Neuron (in vitro differentiated cells): ENCODE results near the gene GREM2.

ENCODE experiments used
- H2AFZ ChIP-seq: one replicate; pipeline ENCODE4 v1.6.1; 2013; ENCODE audit warnings: low read depth, mild to moderate bottlenecking, inconsistent platforms, low read length, moderate library complexity
- H3K27me3 ChIP-seq: one replicate; pipeline ENCODE4 v1.6.1; 2013; ENCODE audit warnings: low read length; ENCODE audit not compliant: insufficient read depth
- H3K36me3 ChIP-seq: one replicate; pipeline ENCODE4 v1.6.1; 2013; ENCODE audit warnings: low read length; ENCODE audit not compliant: insufficient read depth
- H3K4me1 ChIP-seq: one replicate; pipeline ENCODE4 v1.6.1; 2013; ENCODE audit warnings: low read length; ENCODE audit not compliant: insufficient read depth
- H3K4me3 ChIP-seq: 2 replicates; pipeline ENCODE4 v1.5.1; 2013; ENCODE audit warnings: mild to moderate bottlenecking, low read length, moderate library complexity
- H3K9me3 ChIP-seq: one replicate; pipeline ENCODE4 v1.6.1; 2013; ENCODE audit warnings: low read length

Gene GREM2

GRCh38 chr1:240611619-240612480 lies at the start of gene GREM2:
Gene GREM2 (minus strand): TSS chr1:240612155. CDS start chr1:240493475, 118,680 bp downstream.
- Histone ChIP-seq H3K4me3 (peak within 1 kb of the TSS; percentile 49), H3K4me1 (peaks cover 16% of the 10 kb centered on the region), H2AFZ (peak within 1 kb of the TSS; percentile 52), H3K9me3 (no peaks in the 10 kb centered on the region), H3K36me3 (no peaks in the 10 kb centered on the region), H3K27me3 (peaks cover 13% of the 10 kb centered on the region)

- H2AFZ ChIP-seq, result no peak overlapping the region
- no peak overlapping the region for H3K4me3 ChIP-seq
- H3K27me3 ChIP-seq, result no peaks in the 10 kb centered on the region
- H3K36me3 ChIP-seq, result no peaks in the 10 kb centered on the region
- H3K9me3 ChIP-seq, result no peaks in the 10 kb centered on the region
- H3K4me1 ChIP-seq, result no peaks in the 10 kb centered on the region
Measured at GRCh38 chr1:240658312-240658960, 46.5 kb upstream of the GREM2 start.

GRCh38 chr1:240656531-240656930 lies 44.6 kb upstream of the GREM2 start:
- no peaks in the 10 kb centered on the region for H3K27me3 ChIP-seq
- H3K36me3 ChIP-seq, result no peaks in the 10 kb centered on the region
- H3K4me1 ChIP-seq, result no peaks in the 10 kb centered on the region
- no peak overlapping the region for H2AFZ ChIP-seq
- H3K4me3 ChIP-seq, result no peak overlapping the region
- H3K9me3 ChIP-seq, result no peaks in the 10 kb centered on the region

GRCh38 chr1:240652961-240653409 lies 41.0 kb upstream of the GREM2 start:
- Histone ChIP-seq H3K36me3 (no peaks in the 10 kb centered on the region), H3K4me1 (no peaks in the 10 kb centered on the region), H3K4me3 (no peak overlapping the region), H2AFZ (no peak overlapping the region), H3K9me3 (no peaks in the 10 kb centered on the region), H3K27me3 (no peaks in the 10 kb centered on the region)

GRCh38 chr1:240652549-240652948 lies 40.6 kb upstream of the GREM2 start:
- Histone ChIP-seq H3K4me1 (no peaks in the 10 kb centered on the region), H3K4me3 (no peak overlapping the region), H3K9me3 (no peaks in the 10 kb centered on the region), H3K36me3 (no peaks in the 10 kb centered on the region), H2AFZ (no peak overlapping the region), H3K27me3 (no peaks in the 10 kb centered on the region)

GRCh38 chr1:240650877-240651276 lies 38.9 kb upstream of the GREM2 start:
- Histone ChIP-seq H2AFZ (no peak overlapping the region), H3K4me3 (no peak overlapping the region), H3K27me3 (no peaks in the 10 kb centered on the region), H3K9me3 (no peaks in the 10 kb centered on the region), H3K4me1 (no peaks in the 10 kb centered on the region), H3K36me3 (no peaks in the 10 kb centered on the region)

- no peaks in the 10 kb centered on the region for H3K9me3 ChIP-seq
- H2AFZ ChIP-seq, result no peak overlapping the region
- no peaks in the 10 kb centered on the region for H3K27me3 ChIP-seq
- no peaks in the 10 kb centered on the region for H3K36me3 ChIP-seq
- no peak overlapping the region for H3K4me3 ChIP-seq
- H3K4me1 ChIP-seq, result no peaks in the 10 kb centered on the region
Measured at GRCh38 chr1:240649733-240650721, 38.1 kb upstream of the GREM2 start.

- no peaks in the 10 kb centered on the region for H3K36me3 ChIP-seq
- no peak overlapping the region for H2AFZ ChIP-seq
- no peaks in the 10 kb centered on the region for H3K4me1 ChIP-seq
- H3K9me3 ChIP-seq, result no peaks in the 10 kb centered on the region
- H3K4me3 ChIP-seq, result no peak overlapping the region
- H3K27me3 ChIP-seq, result peaks cover 3% of the 10 kb centered on the region
Measured at GRCh38 chr1:240646571-240647240, 34.8 kb upstream of the GREM2 start.

GRCh38 chr1:240644732-240645131 lies 32.8 kb upstream of the GREM2 start:
- Histone ChIP-seq H3K27me3 (peaks cover 3% of the 10 kb centered on the region), H3K36me3 (no peaks in the 10 kb centered on the region), H3K9me3 (no peaks in the 10 kb centered on the region), H2AFZ (no peak overlapping the region), H3K4me1 (no peaks in the 10 kb centered on the region), H3K4me3 (no peak overlapping the region)

GRCh38 chr1:240635466-240636256 lies 23.7 kb upstream of the GREM2 start:
- H3K4me3 ChIP-seq, result no peak overlapping the region
- H3K36me3 ChIP-seq, result no peaks in the 10 kb centered on the region
- no peaks in the 10 kb centered on the region for H3K9me3 ChIP-seq
- H3K27me3 ChIP-seq, result no peaks in the 10 kb centered on the region
- H2AFZ ChIP-seq, result no peak overlapping the region
- no peaks in the 10 kb centered on the region for H3K4me1 ChIP-seq

- H2AFZ ChIP-seq, result no peak overlapping the region
Measured at GRCh38 chr1:240630409-240630808, 18.5 kb upstream of the GREM2 start.

GRCh38 chr1:240621249-240621648 lies 9.3 kb upstream of the GREM2 start:
- H3K27me3 ChIP-seq, result no peaks in the 10 kb centered on the region
- no peaks in the 10 kb centered on the region for H3K36me3 ChIP-seq
- H3K4me1 ChIP-seq, result no peaks in the 10 kb centered on the region
- no peak overlapping the region for H2AFZ ChIP-seq
- no peaks in the 10 kb centered on the region for H3K9me3 ChIP-seq
- H3K4me3 ChIP-seq, result no peak overlapping the region

More at GRCh38 chr1:240630409-240630808, 18.5 kb upstream of the GREM2 start:
- H3K4me1 ChIP-seq, result no peaks in the 10 kb centered on the region
- no peaks in the 10 kb centered on the region for H3K36me3 ChIP-seq
- no peaks in the 10 kb centered on the region for H3K9me3 ChIP-seq
- no peak overlapping the region for H3K4me3 ChIP-seq
- H3K27me3 ChIP-seq, result no peaks in the 10 kb centered on the region
